Activated CD4-positive, alpha-beta T cell treated with anti-CD3 and anti-CD28 coated beads, Interleukin-2, amount 10 ng/mL, durations not matched to agents 7 days and 5 days (primary cell): ENCODE data around the gene SGCD. TPM values are rescaled to one million over a fixed set of nuclear protein-coding genes. Genes with fewer than 3 reads are reported as not detected.

ENCODE experiments used
- CTCF ChIA-PET: fragments of 350-600 bp; sonication (Branson Sonifier 250); formaldehyde crosslinking; loops from one replicate; lab custom pipeline; 2021; ENCODE audit warnings: antibody characterized with exemption; lab: Charles Lee
- POLR2A ChIA-PET: fragments of 350-600 bp; sonication (Branson Sonifier 250); formaldehyde crosslinking; loops from one replicate; lab custom pipeline; 2021; ENCODE audit warnings: antibody characterized with exemption; lab: Charles Lee
- DNase-seq: peaks from one replicate; pipeline ENCODE4 v3.0.0-alpha.2; 2020
- H3K27ac Mint-ChIP-seq: one replicate; pipeline ENCODE4 v1.8.0; 2021; ENCODE audit warnings: mild to moderate bottlenecking, moderate library complexity, mixed read lengths
- H3K27me3 Mint-ChIP-seq: one replicate; pipeline ENCODE4 v1.8.0; 2021; ENCODE audit warnings: mixed read lengths
- H3K36me3 Mint-ChIP-seq: one replicate; pipeline ENCODE4 v1.8.0; 2021; ENCODE audit warnings: low read depth, mixed read lengths
- H3K4me1 Mint-ChIP-seq: one replicate; pipeline ENCODE4 v1.8.0; 2021; ENCODE audit warnings: mixed read lengths
- H3K4me3 Mint-ChIP-seq: one replicate; pipeline ENCODE4 v1.8.0; 2021; ENCODE audit warnings: mild to moderate bottlenecking, moderate library complexity, mixed read lengths
- H3K9me3 Mint-ChIP-seq: one replicate; pipeline ENCODE4 v1.8.0; 2021; ENCODE audit warnings: mixed read lengths
- total RNA-seq, 2 experiments: library from RNA; stranded (reverse); gene quantifications; one replicate each; pipeline ENCODE4 v1.2.3, GENCODE V29; 2021

The SGCD gene
- total RNA-seq, 2 experiments from 2014 or later: not detected

- no peak for DNase-seq
- Mint-ChIP-seq H3K27me3 (no peaks in the 10 kb centered on the region), H3K36me3 (no peaks in the 10 kb centered on the region), H3K4me1 (no peaks in the 10 kb centered on the region), H3K27ac (no peak overlapping the region), H3K4me3 (no peak overlapping the region), H3K9me3 (no peaks in the 10 kb centered on the region)
- POLR2A ChIA-PET: no interaction called here
- CTCF ChIA-PET: no interaction called here
These were observed 68.3 kb downstream of the SGCD start for GRCh38 chr5:156395306-156395675.

- DNase-seq: no peak
- no peak overlapping the region for H3K4me3 Mint-ChIP-seq
- CTCF ChIA-PET: no interaction called here
- no peak overlapping the region for H3K27ac Mint-ChIP-seq
- H3K4me1 Mint-ChIP-seq: no peaks in the 10 kb centered on the region
- POLR2A ChIA-PET: no interaction called here
- H3K36me3 Mint-ChIP-seq: no peaks in the 10 kb centered on the region
- H3K9me3 Mint-ChIP-seq: no peaks in the 10 kb centered on the region
- H3K27me3 Mint-ChIP-seq: no peaks in the 10 kb centered on the region
These were observed 69.3 kb downstream of the SGCD start for GRCh38 chr5:156396063-156396829.

GRCh38 chr5:156396830-156397081 lies 69.8 kb downstream of the SGCD start:
- POLR2A ChIA-PET: no interaction called here
- no peak overlapping the region for H3K4me3 Mint-ChIP-seq
- no peaks in the 10 kb centered on the region for H3K4me1 Mint-ChIP-seq
- no peaks in the 10 kb centered on the region for H3K36me3 Mint-ChIP-seq
- no peaks in the 10 kb centered on the region for H3K27me3 Mint-ChIP-seq
- no peaks in the 10 kb centered on the region for H3K9me3 Mint-ChIP-seq
- DNase-seq: no peak
- CTCF ChIA-PET: no interaction called here
- H3K27ac Mint-ChIP-seq: no peak overlapping the region

GRCh38 chr5:156399323-156399722 lies 72.4 kb downstream of the SGCD start:
- Mint-ChIP-seq H3K27ac (no peak overlapping the region), H3K36me3 (no peaks in the 10 kb centered on the region), H3K4me1 (peaks cover 4% of the 10 kb centered on the region), H3K4me3 (no peak overlapping the region), H3K27me3 (no peaks in the 10 kb centered on the region), H3K9me3 (no peaks in the 10 kb centered on the region)
- no peak for DNase-seq
- ChIA-PET POLR2A (no interaction called here), CTCF (no interaction called here)

GRCh38 chr5:156400231-156400986 lies 73.4 kb downstream of the SGCD start:
- H3K4me3 Mint-ChIP-seq: no peak overlapping the region
- peaks cover 4% of the 10 kb centered on the region for H3K4me1 Mint-ChIP-seq
- no peak for DNase-seq
- H3K9me3 Mint-ChIP-seq: no peaks in the 10 kb centered on the region
- POLR2A ChIA-PET: no interaction called here
- no peak overlapping the region for H3K27ac Mint-ChIP-seq
- no peaks in the 10 kb centered on the region for H3K27me3 Mint-ChIP-seq
- CTCF ChIA-PET: no interaction called here
- no peaks in the 10 kb centered on the region for H3K36me3 Mint-ChIP-seq

GRCh38 chr5:156401804-156402203 lies 74.8 kb downstream of the SGCD start:
- no peaks in the 10 kb centered on the region for H3K36me3 Mint-ChIP-seq
- CTCF ChIA-PET: no interaction called here
- peaks cover 4% of the 10 kb centered on the region for H3K4me1 Mint-ChIP-seq
- no peak overlapping the region for H3K4me3 Mint-ChIP-seq
- no peaks in the 10 kb centered on the region for H3K27me3 Mint-ChIP-seq
- no peaks in the 10 kb centered on the region for H3K9me3 Mint-ChIP-seq
- no peak overlapping the region for H3K27ac Mint-ChIP-seq
- DNase-seq: no peak
- POLR2A ChIA-PET: no interaction called here

GRCh38 chr5:156402387-156402921 lies 75.5 kb downstream of the SGCD start:
- Mint-ChIP-seq H3K4me1 (peaks cover 4% of the 10 kb centered on the region), H3K36me3 (no peaks in the 10 kb centered on the region), H3K4me3 (no peak overlapping the region), H3K9me3 (no peaks in the 10 kb centered on the region), H3K27me3 (no peaks in the 10 kb centered on the region), H3K27ac (no peak overlapping the region)
- POLR2A ChIA-PET: no interaction called here
- peak; percentile 10 for DNase-seq
- CTCF ChIA-PET: no interaction called here

GRCh38 chr5:156405988-156406387 lies 79.0 kb downstream of the SGCD start:
- Mint-ChIP-seq H3K27ac (no peak overlapping the region), H3K27me3 (peaks cover 7% of the 10 kb centered on the region), H3K4me3 (no peak overlapping the region), H3K36me3 (no peaks in the 10 kb centered on the region), H3K4me1 (peaks cover 4% of the 10 kb centered on the region), H3K9me3 (no peaks in the 10 kb centered on the region)
- DNase-seq: no peak
- ChIA-PET POLR2A (no interaction called here), CTCF (no interaction called here)

GRCh38 chr5:156407251-156407650 lies 80.3 kb downstream of the SGCD start:
- no peaks in the 10 kb centered on the region for H3K9me3 Mint-ChIP-seq
- POLR2A ChIA-PET: no interaction called here
- peaks cover under 1% of the 10 kb centered on the region for H3K4me1 Mint-ChIP-seq

GRCh38 chr5:156409834-156410233 lies 82.9 kb downstream of the SGCD start:
- Mint-ChIP-seq H3K4me3 (no peak overlapping the region), H3K4me1 (no peaks in the 10 kb centered on the region), H3K36me3 (no peaks in the 10 kb centered on the region), H3K9me3 (no peaks in the 10 kb centered on the region), H3K27ac (no peak overlapping the region), H3K27me3 (peaks cover 7% of the 10 kb centered on the region)
- DNase-seq: no peak
- POLR2A ChIA-PET: no interaction called here
- CTCF ChIA-PET: no interaction called here

More at GRCh38 chr5:156407251-156407650, 80.3 kb downstream of the SGCD start:
- Mint-ChIP-seq H3K27ac (no peak overlapping the region), H3K36me3 (no peaks in the 10 kb centered on the region), H3K27me3 (peaks cover 7% of the 10 kb centered on the region), H3K4me3 (no peak overlapping the region)
- no peak for DNase-seq
- CTCF ChIA-PET: interaction anchor here (1.4 kb wide), 1 partner anchor 13 kb away, joined by 6 read pairs; no protein-coding TSS in a partner anchor

- H3K4me3 Mint-ChIP-seq: no peak overlapping the region
- POLR2A ChIA-PET: no interaction called here
- no peaks in the 10 kb centered on the region for H3K9me3 Mint-ChIP-seq
These were observed 84.2 kb downstream of the SGCD start for GRCh38 chr5:156411185-156411613.

GRCh38 chr5:156411957-156412356 lies 85.0 kb downstream of the SGCD start:
- DNase-seq: no peak
- Mint-ChIP-seq H3K4me1 (no peaks in the 10 kb centered on the region), H3K9me3 (no peaks in the 10 kb centered on the region), H3K27ac (no peak overlapping the region), H3K4me3 (no peak overlapping the region), H3K27me3 (peaks cover 7% of the 10 kb centered on the region), H3K36me3 (no peaks in the 10 kb centered on the region)
- CTCF ChIA-PET: no interaction called here
- POLR2A ChIA-PET: no interaction called here

More at GRCh38 chr5:156411185-156411613, 84.2 kb downstream of the SGCD start:
- Mint-ChIP-seq H3K4me1 (no peaks in the 10 kb centered on the region), H3K27me3 (peaks cover 7% of the 10 kb centered on the region), H3K36me3 (no peaks in the 10 kb centered on the region), H3K27ac (no peak overlapping the region)
- CTCF ChIA-PET: no interaction called here
- DNase-seq: no peak

- H3K9me3 Mint-ChIP-seq: no peaks in the 10 kb centered on the region
- H3K36me3 Mint-ChIP-seq: no peaks in the 10 kb centered on the region
- ChIA-PET POLR2A (no interaction called here), CTCF (no interaction called here)
- H3K27me3 Mint-ChIP-seq: peaks cover 2% of the 10 kb centered on the region
- no peak overlapping the region for H3K4me3 Mint-ChIP-seq
- no peaks in the 10 kb centered on the region for H3K4me1 Mint-ChIP-seq
- H3K27ac Mint-ChIP-seq: no peak overlapping the region
- no peak for DNase-seq
These were observed 87.4 kb downstream of the SGCD start for GRCh38 chr5:156414391-156414790.
